Esophagus squamous epithelium (tissue), 5 donors: ENCODE measurements around the gene OCIAD2. TPM values are rescaled to one million over a fixed set of nuclear protein-coding genes. Genes with fewer than 3 reads are reported as not detected.

ENCODE experiments used
- DNase-seq: peaks from one replicate; lab custom pipeline; 2025; lab: John Stamatoyannopoulos, UW
- H3K27ac ChIP-seq, 4 donors: fragments of 200-600 bp; sonication (generic); one replicate each; pipeline ENCODE4 v1.5.1; 2016 to 2019; ENCODE audit warnings: mild to moderate bottlenecking in 1 of 4
- H3K27me3 ChIP-seq, 4 donors: fragments of 200-600 bp; sonication (generic); 1 replicate in 3 of 4; 2 replicates in 1 of 4; pipeline versions ENCODE4 v1.5.1 to v1.6.0; 2017 to 2021; ENCODE audit warnings: antibody characterized with exemption in 1 of 4
- H3K36me3 ChIP-seq, 3 donors: fragments of 200-600 bp; sonication (generic); one replicate each; pipeline ENCODE4 v1.5.1; 2016 to 2019
- H3K4me1 ChIP-seq, 3 donors: fragments of 200-600 bp; sonication (generic); one replicate each; pipeline ENCODE4 v1.5.1; 2017 to 2019
- H3K4me3 ChIP-seq, 4 donors: fragments of 200-600 bp; sonication (generic); 1 replicate in 3 of 4; 2 replicates in 1 of 4; pipeline ENCODE4 v1.5.1; 2016 to 2019; ENCODE audit warnings: mild to moderate bottlenecking in 2 of 4, moderate library complexity in 1 of 4
- H3K9me3 ChIP-seq, 3 donors: fragments of 200-600 bp; sonication (generic); one replicate each; pipeline ENCODE4 v1.5.1; 2016 to 2019
- POLR2A ChIP-seq, 4 donors: fragments of 450-650 bp; IDR thresholded peaks; one replicate each; pipeline ENCODE4 v1.6.1; 2017; ENCODE audit warnings: antibody characterized with exemption in 4 of 4, mild to moderate bottlenecking in 4 of 4, moderate library complexity in 3 of 4
- WGBS, 2 donors: methylation state at CpG; one replicate each; pipeline ENCODE4 v1.1.5; 2018; 5-methylcytosine and 5-hydroxymethylcytosine counted together
- intact Hi-C: fragments of 100-400 bp; cut with DNase I; formaldehyde crosslinking; loops from one replicate; pipeline ENCODE4 v1.15.0; 2022
- total RNA-seq, 4 donors: library from RNA; depleted of rRNA; stranded (reverse); fragments of >200 nt; gene quantifications; one replicate each; pipeline ENCODE4 v1.1.0, GENCODE V29; 2016
- TF ChIP-seq, protein P1 (sequence below), 6 experiments: fragments of 450-650 bp in 4 of 6; fragments of 200-600 bp in 2 of 6; sonication (generic) in 2 of 6; IDR thresholded peaks; one replicate each; pipeline ENCODE4 v1.5.1; 2016 to 2019; ENCODE audit warnings: antibody characterized with exemption in 6 of 6, mild to moderate bottlenecking in 4 of 6, moderate library complexity in 4 of 6
- donor health status: DM: yes; HTN: yes; CAD: no.

Gene OCIAD2
- total RNA-seq, 4 donors from 2014 or later: 16.2 to 30.8 (median 17.5) TPM

DNA sequence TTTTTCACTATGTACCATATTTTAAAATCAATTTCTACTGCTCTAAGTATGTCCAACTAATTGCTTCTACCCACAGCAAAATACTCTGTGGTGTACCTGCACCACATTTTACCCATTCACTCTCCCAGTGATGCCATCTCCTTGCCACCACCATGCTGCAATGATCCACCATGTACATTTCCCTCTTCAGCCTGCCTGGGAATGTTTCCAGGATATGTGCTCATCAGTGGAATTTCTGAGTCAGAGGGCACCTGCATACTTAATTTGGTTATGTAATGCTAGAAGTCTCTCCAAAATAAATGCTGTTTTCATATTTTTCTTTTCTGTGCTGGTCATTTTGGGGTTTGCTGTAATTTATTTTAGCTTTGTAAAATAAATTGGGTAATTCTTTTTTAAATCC lies 33.2 kb upstream of the OCIAD2 start:
- intact Hi-C loops: no loop called here
- DNase-seq: no peak
- no peak overlapping the region for H3K27ac ChIP-seq

DNA sequence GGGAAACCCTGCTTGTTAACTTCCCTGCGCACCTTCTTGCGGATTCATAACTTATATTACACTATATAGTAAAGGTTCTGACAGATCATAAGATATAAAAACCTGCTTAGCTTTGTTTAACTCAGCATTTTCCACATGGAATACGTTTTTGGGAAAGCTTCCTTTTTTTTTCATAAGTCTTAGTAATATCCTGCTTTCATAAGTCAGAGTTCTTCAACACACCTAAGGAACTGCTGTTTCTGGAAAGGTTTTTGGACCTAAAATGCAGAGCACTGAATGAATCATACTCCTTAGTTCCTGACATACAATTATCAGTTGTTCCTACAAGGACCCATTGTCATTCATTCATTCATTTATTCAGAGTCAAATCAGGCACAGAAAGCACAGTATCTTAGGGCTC lies 32.3 kb upstream of the OCIAD2 start:
- no peak for DNase-seq
- no peak overlapping the region for H3K4me3 ChIP-seq
- H3K4me1 ChIP-seq: no peaks in the 10 kb centered on the region
- no peaks in the 10 kb centered on the region for H3K36me3 ChIP-seq
- H3K27ac ChIP-seq: no peak overlapping the region
- TF ChIP-seq POLR2A (IDR thresholded peaks at IDR 0.05): no peak
- TF ChIP-seq, protein P1, sequence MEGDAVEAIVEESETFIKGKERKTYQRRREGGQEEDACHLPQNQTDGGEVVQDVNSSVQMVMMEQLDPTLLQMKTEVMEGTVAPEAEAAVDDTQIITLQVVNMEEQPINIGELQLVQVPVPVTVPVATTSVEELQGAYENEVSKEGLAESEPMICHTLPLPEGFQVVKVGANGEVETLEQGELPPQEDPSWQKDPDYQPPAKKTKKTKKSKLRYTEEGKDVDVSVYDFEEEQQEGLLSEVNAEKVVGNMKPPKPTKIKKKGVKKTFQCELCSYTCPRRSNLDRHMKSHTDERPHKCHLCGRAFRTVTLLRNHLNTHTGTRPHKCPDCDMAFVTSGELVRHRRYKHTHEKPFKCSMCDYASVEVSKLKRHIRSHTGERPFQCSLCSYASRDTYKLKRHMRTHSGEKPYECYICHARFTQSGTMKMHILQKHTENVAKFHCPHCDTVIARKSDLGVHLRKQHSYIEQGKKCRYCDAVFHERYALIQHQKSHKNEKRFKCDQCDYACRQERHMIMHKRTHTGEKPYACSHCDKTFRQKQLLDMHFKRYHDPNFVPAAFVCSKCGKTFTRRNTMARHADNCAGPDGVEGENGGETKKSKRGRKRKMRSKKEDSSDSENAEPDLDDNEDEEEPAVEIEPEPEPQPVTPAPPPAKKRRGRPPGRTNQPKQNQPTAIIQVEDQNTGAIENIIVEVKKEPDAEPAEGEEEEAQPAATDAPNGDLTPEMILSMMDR (IDR thresholded peaks at IDR 0.05): no peak
- WGBS, 2 donors: 65 to 74% methylated on average over 3 of the region's 3 CpGs
- no peaks in the 10 kb centered on the region for H3K9me3 ChIP-seq
- H3K27me3 ChIP-seq: no peaks in the 10 kb centered on the region
- intact Hi-C loops: no loop called here

More for the DNA sequence above, 33.2 kb upstream of the OCIAD2 start:
- H3K27me3 ChIP-seq: no peaks in the 10 kb centered on the region
- H3K36me3 ChIP-seq: no peaks in the 10 kb centered on the region
- TF ChIP-seq, protein P1 (IDR thresholded peaks at IDR 0.05): no peak
- TF ChIP-seq POLR2A (IDR thresholded peaks at IDR 0.05): no peak
- peaks cover 0 to 7% (median 0%) of the 10 kb centered on the region in 3 donors for H3K4me1 ChIP-seq
- H3K9me3 ChIP-seq: no peaks in the 10 kb centered on the region
- no peak overlapping the region for H3K4me3 ChIP-seq

DNA sequence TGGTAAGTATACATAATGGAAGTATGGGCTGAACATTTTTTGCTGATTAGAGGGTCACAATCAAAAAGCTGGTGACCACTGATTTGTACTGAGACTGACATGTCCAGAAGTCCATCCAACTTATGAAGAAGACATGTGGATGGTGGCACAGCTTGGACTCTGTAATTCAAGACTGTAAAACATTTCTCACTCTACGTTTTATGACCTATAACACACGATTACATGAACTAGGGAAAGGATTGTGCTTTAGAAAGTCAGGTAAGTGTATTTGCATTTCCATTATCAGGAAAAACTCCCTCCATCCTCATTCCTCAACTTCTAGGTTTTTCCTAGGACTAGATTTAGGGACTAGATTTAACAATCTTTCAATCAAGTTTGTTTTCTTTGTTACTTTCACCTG lies 30.5 kb upstream of the OCIAD2 start:
- Histone ChIP-seq H3K4me1 (no peaks in the 10 kb centered on the region), H3K27me3 (no peaks in the 10 kb centered on the region), H3K27ac (no peak overlapping the region), H3K9me3 (no peaks in the 10 kb centered on the region), H3K36me3 (no peaks in the 10 kb centered on the region), H3K4me3 (no peak overlapping the region)
- no peak for DNase-seq
- no peak for TF ChIP-seq POLR2A (IDR thresholded peaks at IDR 0.05)
- TF ChIP-seq, protein P1 (IDR thresholded peaks at IDR 0.05): no peak
- intact Hi-C loops: no loop called here
- WGBS, 2 donors: 88 to 92% methylated on average over 2 of the region's 2 CpGs

DNA sequence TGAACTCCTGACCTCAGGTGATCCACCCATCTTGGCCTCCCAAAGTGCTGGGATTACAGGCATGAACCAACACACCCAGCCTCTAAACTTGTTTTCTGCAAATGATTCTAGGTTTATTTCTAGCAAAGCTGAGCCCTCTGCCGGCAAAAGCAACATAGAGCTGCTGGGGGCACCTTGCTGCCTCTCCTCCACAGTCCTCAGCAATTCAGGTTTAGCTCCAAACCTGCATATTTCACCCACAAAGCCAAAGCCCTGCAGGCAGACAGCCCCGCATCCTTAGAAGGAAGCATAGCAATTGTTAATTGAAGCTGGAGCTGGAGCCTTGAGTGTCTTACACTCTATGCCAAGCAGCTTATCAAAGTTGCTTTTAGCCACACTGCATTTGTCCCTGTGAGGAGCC lies 24.9 kb upstream of the OCIAD2 start:
- Histone ChIP-seq H3K27ac (no peak overlapping the region), H3K9me3 (no peaks in the 10 kb centered on the region), H3K4me1 (no peaks in the 10 kb centered on the region), H3K27me3 (no peaks in the 10 kb centered on the region), H3K36me3 (no peaks in the 10 kb centered on the region), H3K4me3 (no peak overlapping the region)
- no peak for DNase-seq
- WGBS, 2 donors: 71 to 80% methylated on average over 1 of the region's 2 CpGs
- intact Hi-C loops: no loop called here
- TF ChIP-seq POLR2A (IDR thresholded peaks at IDR 0.05): no peak
- TF ChIP-seq, protein P1 (IDR thresholded peaks at IDR 0.05): peak in 1 of 6 experiments; percentile 19

DNA sequence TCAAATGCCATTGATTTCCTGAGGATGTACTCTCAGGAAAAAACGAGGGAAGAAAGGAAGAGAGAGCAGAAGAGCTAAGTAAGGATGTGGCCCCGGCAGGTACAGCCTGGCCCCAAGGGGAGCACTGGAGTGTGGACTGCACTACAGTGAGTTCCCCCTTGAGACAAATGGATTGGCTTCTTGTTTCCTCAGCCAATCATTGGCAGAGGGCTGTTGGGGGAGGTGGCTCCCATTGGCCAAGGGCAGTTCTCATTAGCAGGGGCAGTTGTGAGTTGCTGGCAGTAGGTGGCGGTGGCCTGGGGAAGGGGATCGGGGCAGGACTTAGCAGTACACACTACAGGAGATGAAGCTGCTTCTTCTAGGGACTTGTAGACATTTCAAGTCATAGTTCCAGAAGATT lies 24.1 kb upstream of the OCIAD2 start:
- Histone ChIP-seq H3K27ac (no peak overlapping the region), H3K9me3 (no peaks in the 10 kb centered on the region), H3K4me1 (no peaks in the 10 kb centered on the region), H3K4me3 (no peak overlapping the region), H3K36me3 (no peaks in the 10 kb centered on the region), H3K27me3 (no peaks in the 10 kb centered on the region)
- intact Hi-C loops: no loop called here
- DNase-seq: no peak
- WGBS, 2 donors: 70 to 79% methylated on average over 4 of the region's 4 CpGs
- TF ChIP-seq POLR2A (IDR thresholded peaks at IDR 0.05): no peak
- TF ChIP-seq, protein P1 (IDR thresholded peaks at IDR 0.05): no peak
